ENCODE results near the gene C14orf93. TPM values are rescaled to one million over a fixed set of nuclear protein-coding genes. Genes with fewer than 3 reads are reported as not detected.
A peak's percentile ranks its signal among the peaks of the same experiment; 100 is the strongest.
"Not testable (repeated sequence)": the region's sequence is repeated elsewhere in the genome, so short reads cannot be mapped to it uniquely, and the experiment has no call there.

Gene C14orf93
- total RNA-seq, 2 donors from 2014 or later, result 10.9 to 12.6 TPM

GRCh38 chr14:22973217-22974032 is 36.5 kb downstream of the C14orf93 start:
- peak in 1 of 2 donors; percentile 48 for DNase-seq (ENCODE audit: low spot score in 2 of 2)
- H3K36me3 Mint-ChIP-seq, result no peaks in the 10 kb centered on the region
- peak; percentile 57 to 74 for ATAC-seq
- no peaks in the 10 kb centered on the region for H3K9me3 Mint-ChIP-seq
- no peak overlapping the region for H3K27ac Mint-ChIP-seq

- ATAC-seq, result no peak
- Mint-ChIP-seq H3K9me3 (no peaks in the 10 kb centered on the region), H3K36me3 (no peaks in the 10 kb centered on the region)
Measured at GRCh38 chr14:22972313-22972930, 37.5 kb downstream of the C14orf93 start.

GRCh38 chr14:22971152-22971551 is 38.8 kb downstream of the C14orf93 start:
- ATAC-seq (no peak), DNase-seq (ENCODE audit: low spot score in 2 of 2) (no peak)
- Mint-ChIP-seq H3K36me3 (no peaks in the 10 kb centered on the region), H3K9me3 (no peaks in the 10 kb centered on the region), H3K27ac (no peak overlapping the region)

More at GRCh38 chr14:22972313-22972930, 37.5 kb downstream of the C14orf93 start:
- DNase-seq (ENCODE audit: low spot score in 2 of 2), result no peak
- H3K27ac Mint-ChIP-seq, result no peak overlapping the region

- no peak for ATAC-seq
Measured at GRCh38 chr14:22966783-22967269, 43.1 kb downstream of the C14orf93 start.

GRCh38 chr14:22965916-22966782 is 43.8 kb downstream of the C14orf93 start:
- not testable (repeated sequence) for H3K36me3 Mint-ChIP-seq; ATAC-seq; H3K27ac Mint-ChIP-seq; DNase-seq (ENCODE audit: low spot score in 2 of 2); H3K9me3 Mint-ChIP-seq

More at GRCh38 chr14:22966783-22967269, 43.1 kb downstream of the C14orf93 start:
- H3K36me3 Mint-ChIP-seq, result no peaks in the 10 kb centered on the region
- H3K27ac Mint-ChIP-seq, result no peak overlapping the region
- H3K9me3 Mint-ChIP-seq, result no peaks in the 10 kb centered on the region
- DNase-seq (ENCODE audit: low spot score in 2 of 2), result no peak

- Mint-ChIP-seq H3K36me3 (no peaks in the 10 kb centered on the region), H3K9me3 (no peaks in the 10 kb centered on the region), H3K27ac (no peak overlapping the region)
- no peak for DNase-seq (ENCODE audit: low spot score in 2 of 2)
- no peak for ATAC-seq
Measured at GRCh38 chr14:22962061-22962676, 47.8 kb downstream of the C14orf93 start.

- DNase-seq (ENCODE audit: low spot score in 2 of 2) (no peak), ATAC-seq (no peak)
- Mint-ChIP-seq H3K27ac (peak overlapping the region; percentile 94 to 96), H3K9me3 (no peaks in the 10 kb centered on the region), H3K36me3 (peaks cover 19 to 20% of the 10 kb centered on the region in 2 donors)
Measured at GRCh38 chr14:22955702-22956569, 54.0 kb downstream of the C14orf93 start.

- no peak overlapping the region for H3K27ac Mint-ChIP-seq
- DNase-seq (ENCODE audit: low spot score in 2 of 2) (no peak), ATAC-seq (no peak)
- H3K36me3 Mint-ChIP-seq, result peaks cover 20 to 21% of the 10 kb centered on the region in 2 donors
- no peaks in the 10 kb centered on the region for H3K9me3 Mint-ChIP-seq
Measured at GRCh38 chr14:22952418-22952817, 57.5 kb downstream of the C14orf93 start.

- not testable (repeated sequence) for H3K9me3 Mint-ChIP-seq, ATAC-seq
- DNase-seq (ENCODE audit: low spot score in 2 of 2), result peak in 1 of 2 donors; percentile 44
- peak overlapping the region in 1 of 2 donors; percentile 0 for H3K27ac Mint-ChIP-seq
- peaks cover 25 to 28% of the 10 kb centered on the region in 2 donors for H3K36me3 Mint-ChIP-seq
Measured at GRCh38 chr14:22951795-22952194, 58.1 kb downstream of the C14orf93 start.

- Mint-ChIP-seq H3K27ac (peak overlapping the region in 1 of 2 donors; percentile 22), H3K36me3 (peaks cover 12 to 27% of the 10 kb centered on the region in 2 donors), H3K9me3 (no peaks in the 10 kb centered on the region)
- DNase-seq (ENCODE audit: low spot score in 2 of 2) (no peak), ATAC-seq (no peak)
Measured at GRCh38 chr14:22945642-22946041, 64.3 kb downstream of the C14orf93 start.

GRCh38 chr14:22939684-22940083 is 70.3 kb downstream of the C14orf93 start:
- H3K9me3 Mint-ChIP-seq, result no peaks in the 10 kb centered on the region
- ATAC-seq, result no peak

More at GRCh38 chr14:22939684-22940083, 70.3 kb downstream of the C14orf93 start:
- Mint-ChIP-seq H3K27ac (peak overlapping the region in 1 of 2 donors; percentile 41), H3K36me3 (peaks cover 5 to 18% of the 10 kb centered on the region in 2 donors)
- DNase-seq (ENCODE audit: low spot score in 2 of 2), result no peak

Other genes with a start within 250 kb of the C14orf93 start
- gene OXA1L, start 243.5 kb downstream of the C14orf93 start, total RNA-seq, result 100 to 1,000 TPM; 176 to 178 TPM
- gene SLC7A7, start 194.7 kb downstream of the C14orf93 start, total RNA-seq, result under 1 TPM; 0.46 to 0.78 TPM
- gene MRPL52, start 180.3 kb downstream of the C14orf93 start, total RNA-seq, result 100 to 1,000 TPM; 112 to 146 TPM
- 1 to 10 TPM in 1 of 2 donors, under 1 TPM in 1; 0.68 to 2.2 TPM for gene MMP14, start 173.6 kb downstream of the C14orf93 start, total RNA-seq
- gene LRP10, start 138.4 kb downstream of the C14orf93 start, total RNA-seq, result 10 to 100 TPM; 48.9 to 67.6 TPM
- 1 to 10 TPM in 1 of 2 donors, under 1 TPM in 1; 0.93 to 1.1 TPM for gene REM2, start 126.9 kb downstream of the C14orf93 start, total RNA-seq
- gene RBM23, start 91.0 kb downstream of the C14orf93 start, total RNA-seq, result 10 to 100 TPM; 63.5 to 97.7 TPM
- 100 to 1,000 TPM in 1 of 2 donors, 10 to 100 TPM in 1; 47.1 to 120 TPM for gene PRMT5, start 80.8 kb downstream of the C14orf93 start, total RNA-seq
- 10 to 100 TPM; 82.2 to 93.3 TPM for gene HAUS4, start 53.1 kb downstream of the C14orf93 start, total RNA-seq
- gene AJUBA, start 27.6 kb downstream of the C14orf93 start, total RNA-seq, result 1 to 10 TPM; 1.5 to 3.8 TPM
- 100 to 1,000 TPM; 137 to 180 TPM for gene PSMB5, start 24.8 kb upstream of the C14orf93 start, total RNA-seq
- not detected for gene PSMB11, start 32.1 kb upstream of the C14orf93 start, total RNA-seq
- gene CDH24, start 47.4 kb upstream of the C14orf93 start, total RNA-seq, result 1 to 10 TPM; 1.1 to 1.4 TPM
- 100 to 1,000 TPM; 187 to 191 TPM for gene ACIN1, start 85.0 kb upstream of the C14orf93 start, total RNA-seq
- gene C14orf119, start 85.4 kb upstream of the C14orf93 start, total RNA-seq, result 10 to 100 TPM; 36.5 to 49.1 TPM
- gene CIROP, start 94.8 kb upstream of the C14orf93 start, total RNA-seq, result not detected
- under 1 TPM; 0.34 to 0.41 TPM for gene CEBPE, start 109.1 kb upstream of the C14orf93 start, total RNA-seq
- gene SLC7A8, start 173.5 kb upstream of the C14orf93 start, total RNA-seq, result 1 to 10 TPM; 1.2 to 1.9 TPM
- not detected for gene RNF212B, start 227.8 kb upstream of the C14orf93 start, total RNA-seq